Fibroblast of mammary gland (primary cell): Measurements from ENCODE around the gene NDEL1.
A peak's percentile ranks its signal among the peaks of the same experiment; 100 is the strongest.

Experiments
- DNase-seq: peaks from one replicate; pipeline ENCODE4 v3.0.0-alpha.2; 2010; ENCODE audit warnings: low read depth
- H3K4me3 ChIP-seq: 2 replicates; pipeline ENCODE4 v1.5.1; 2011; ENCODE audit warnings: low read depth, mild to moderate bottlenecking, low read length, moderate library complexity; ENCODE audit not compliant: control insufficient read depth
- TF ChIP-seq, protein P1 (sequence below): conservative IDR thresholded peaks from 2 replicates; pipeline ENCODE4 v1.5.1; 2011; ENCODE audit warnings: low read depth, low read length, inconsistent platforms; ENCODE audit not compliant: control insufficient read depth, insufficient read depth

Gene NDEL1

DNA sequence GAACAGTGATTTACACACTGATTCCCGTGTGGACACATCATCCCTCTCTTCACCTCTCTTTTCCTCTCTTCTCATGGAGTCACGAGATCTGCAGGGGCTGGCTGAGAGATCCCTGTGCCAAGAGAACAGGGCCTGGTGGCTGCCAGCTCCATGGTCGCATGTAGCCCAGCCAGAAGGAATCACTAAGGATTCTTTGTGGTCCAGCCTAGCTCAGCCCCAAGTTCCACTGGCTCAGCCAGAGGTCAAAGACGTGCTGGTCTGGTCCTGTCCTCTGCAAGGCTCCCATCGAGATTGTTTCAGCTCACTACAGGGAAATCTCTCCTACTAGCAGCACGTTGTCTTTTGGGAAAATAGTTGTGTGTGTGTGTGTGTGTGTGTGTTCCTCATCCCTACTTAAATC, 66.4 kb downstream of the NDEL1 start:
- DNase-seq = no peak
- TF ChIP-seq, protein P1, sequence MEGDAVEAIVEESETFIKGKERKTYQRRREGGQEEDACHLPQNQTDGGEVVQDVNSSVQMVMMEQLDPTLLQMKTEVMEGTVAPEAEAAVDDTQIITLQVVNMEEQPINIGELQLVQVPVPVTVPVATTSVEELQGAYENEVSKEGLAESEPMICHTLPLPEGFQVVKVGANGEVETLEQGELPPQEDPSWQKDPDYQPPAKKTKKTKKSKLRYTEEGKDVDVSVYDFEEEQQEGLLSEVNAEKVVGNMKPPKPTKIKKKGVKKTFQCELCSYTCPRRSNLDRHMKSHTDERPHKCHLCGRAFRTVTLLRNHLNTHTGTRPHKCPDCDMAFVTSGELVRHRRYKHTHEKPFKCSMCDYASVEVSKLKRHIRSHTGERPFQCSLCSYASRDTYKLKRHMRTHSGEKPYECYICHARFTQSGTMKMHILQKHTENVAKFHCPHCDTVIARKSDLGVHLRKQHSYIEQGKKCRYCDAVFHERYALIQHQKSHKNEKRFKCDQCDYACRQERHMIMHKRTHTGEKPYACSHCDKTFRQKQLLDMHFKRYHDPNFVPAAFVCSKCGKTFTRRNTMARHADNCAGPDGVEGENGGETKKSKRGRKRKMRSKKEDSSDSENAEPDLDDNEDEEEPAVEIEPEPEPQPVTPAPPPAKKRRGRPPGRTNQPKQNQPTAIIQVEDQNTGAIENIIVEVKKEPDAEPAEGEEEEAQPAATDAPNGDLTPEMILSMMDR = no peak
- H3K4me3 ChIP-seq = no peak overlapping the region

DNA sequence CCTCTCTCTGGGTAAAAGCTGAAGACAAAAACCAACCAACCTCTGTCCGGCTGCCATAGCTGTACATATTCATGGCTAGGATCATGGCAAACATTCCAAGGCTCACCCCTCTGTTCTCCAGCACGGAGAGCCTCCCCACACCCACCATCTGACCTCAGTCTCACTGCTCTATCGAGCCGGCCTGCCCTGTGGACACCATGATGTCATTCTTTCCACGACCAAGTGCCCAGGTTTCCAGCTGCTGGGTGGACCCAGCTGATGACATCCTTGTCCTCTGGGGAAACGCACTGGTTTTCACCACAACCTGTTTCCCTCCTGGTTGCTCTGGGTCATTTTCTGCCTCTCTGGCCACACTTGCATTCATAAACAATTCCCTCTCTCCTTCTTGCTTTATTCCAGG, 67.7 kb downstream of the NDEL1 start:
- no peak overlapping the region for H3K4me3 ChIP-seq
- TF ChIP-seq, protein P1 = no peak
- no peak for DNase-seq

DNA sequence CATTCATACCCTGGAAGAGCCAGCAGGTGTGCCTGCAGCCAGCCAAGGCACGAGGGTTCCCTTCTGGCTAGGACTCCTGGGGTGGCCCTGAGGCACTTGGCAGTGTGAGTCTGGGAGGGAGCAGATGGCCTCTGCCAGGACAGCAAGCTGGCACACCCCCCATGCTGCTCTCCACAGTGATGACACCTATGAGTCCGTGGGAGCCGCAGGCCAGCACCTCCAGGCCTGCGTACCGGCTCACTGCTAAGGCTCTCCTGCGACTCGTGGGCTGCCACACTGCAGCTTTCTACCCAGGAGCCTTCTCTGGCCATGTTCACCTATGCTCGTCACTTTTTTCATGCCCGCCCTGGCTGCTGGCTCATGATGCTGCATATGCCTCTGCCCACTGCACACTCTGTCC, 68.1 kb downstream of the NDEL1 start:
- no peak overlapping the region for H3K4me3 ChIP-seq
- TF ChIP-seq, protein P1 = no peak
- DNase-seq = no peak

DNA sequence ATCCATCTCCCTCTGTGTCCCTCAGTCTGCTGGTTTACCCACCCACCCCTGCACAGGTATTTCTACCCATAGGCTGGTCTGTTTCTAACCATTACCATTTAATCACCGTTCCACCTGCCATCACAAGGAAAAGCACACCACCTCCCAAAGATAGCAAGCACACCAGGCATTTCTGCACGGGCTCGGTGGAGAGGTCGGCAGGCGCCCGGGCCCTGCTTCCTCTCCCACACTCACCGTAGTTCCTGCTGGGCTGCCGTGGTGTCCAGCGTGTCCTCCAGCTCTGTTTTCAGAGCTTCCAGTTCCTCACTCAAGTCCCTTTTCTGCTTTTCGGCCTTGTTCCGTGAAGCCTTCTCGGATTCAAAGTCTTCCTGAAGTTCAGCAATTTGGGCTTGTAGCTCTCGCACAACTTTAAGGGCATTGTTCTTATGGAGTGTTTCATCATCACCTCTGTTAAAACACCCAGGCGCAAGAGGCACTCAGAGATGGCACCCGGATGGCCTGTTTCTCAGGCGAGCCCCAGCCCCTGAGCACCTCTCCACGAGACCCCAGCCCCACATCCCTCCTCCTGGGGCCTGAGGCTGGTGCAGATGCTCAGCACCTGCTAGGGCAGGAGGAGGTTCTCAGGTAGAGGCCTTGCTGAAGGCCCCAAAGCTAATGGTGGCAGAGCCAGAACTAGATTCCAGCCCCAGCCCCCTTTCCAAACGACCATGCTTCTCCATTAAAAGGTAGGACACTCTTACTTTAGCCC, 69.0 kb downstream of the NDEL1 start:
- DNase-seq = no peak
- TF ChIP-seq, protein P1 = no peak
- H3K4me3 ChIP-seq = no peak overlapping the region

DNA sequence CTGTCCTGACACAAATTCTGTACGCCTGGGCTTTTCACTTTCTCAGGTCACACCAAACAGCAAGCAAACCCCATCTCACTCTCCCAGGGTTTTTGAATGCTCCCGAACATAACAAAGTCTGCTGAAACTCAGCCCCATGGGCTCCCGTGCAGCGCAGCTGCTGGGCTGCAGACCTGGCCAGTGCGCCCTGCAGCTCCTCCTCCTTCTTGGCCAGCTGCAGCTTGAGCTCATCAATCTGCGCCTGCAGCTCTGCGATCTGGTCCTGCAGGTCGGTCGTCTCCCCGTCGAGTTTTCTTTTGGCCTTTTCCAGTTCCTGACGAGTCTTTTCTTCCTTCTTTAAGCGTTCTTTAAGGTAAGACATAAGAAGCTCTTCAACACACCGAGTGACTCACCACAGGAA, 70.5 kb downstream of the NDEL1 start:
- DNase-seq = peak; percentile 14
- H3K4me3 ChIP-seq = no peak overlapping the region
- TF ChIP-seq, protein P1 = no peak

DNA sequence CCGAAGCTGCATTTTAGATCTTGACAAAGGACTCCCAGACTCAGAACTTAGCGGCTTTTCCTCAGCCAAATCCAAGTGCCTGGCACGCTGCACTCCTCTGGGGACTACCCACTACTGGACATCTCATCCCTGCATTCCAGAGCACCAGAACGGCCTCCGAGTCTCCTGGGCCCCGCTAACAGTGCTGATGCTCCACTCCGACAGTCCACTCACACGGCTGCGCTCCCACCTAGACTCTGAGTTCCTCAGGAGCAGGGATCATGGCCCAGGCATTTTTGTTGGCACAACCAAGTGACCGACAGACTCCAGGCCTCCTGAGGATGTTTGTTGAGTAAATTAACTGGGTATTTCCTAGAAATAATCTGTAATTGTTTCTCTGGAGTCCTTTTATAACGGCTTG, 79.1 kb downstream of the NDEL1 start:
- DNase-seq = no peak
- no peak overlapping the region for H3K4me3 ChIP-seq
- TF ChIP-seq, protein P1 = no peak
